ENCODE results near the gene EDEM2. TPM values are rescaled to one million over a fixed set of nuclear protein-coding genes. Genes with fewer than 3 reads are reported as not detected.

EDEM2 gene
- total and polyA plus RNA-seq, 2 of the 4 experiments (the other 2 are of a cell fraction): 19.0 to 27.4 TPM

DNA sequence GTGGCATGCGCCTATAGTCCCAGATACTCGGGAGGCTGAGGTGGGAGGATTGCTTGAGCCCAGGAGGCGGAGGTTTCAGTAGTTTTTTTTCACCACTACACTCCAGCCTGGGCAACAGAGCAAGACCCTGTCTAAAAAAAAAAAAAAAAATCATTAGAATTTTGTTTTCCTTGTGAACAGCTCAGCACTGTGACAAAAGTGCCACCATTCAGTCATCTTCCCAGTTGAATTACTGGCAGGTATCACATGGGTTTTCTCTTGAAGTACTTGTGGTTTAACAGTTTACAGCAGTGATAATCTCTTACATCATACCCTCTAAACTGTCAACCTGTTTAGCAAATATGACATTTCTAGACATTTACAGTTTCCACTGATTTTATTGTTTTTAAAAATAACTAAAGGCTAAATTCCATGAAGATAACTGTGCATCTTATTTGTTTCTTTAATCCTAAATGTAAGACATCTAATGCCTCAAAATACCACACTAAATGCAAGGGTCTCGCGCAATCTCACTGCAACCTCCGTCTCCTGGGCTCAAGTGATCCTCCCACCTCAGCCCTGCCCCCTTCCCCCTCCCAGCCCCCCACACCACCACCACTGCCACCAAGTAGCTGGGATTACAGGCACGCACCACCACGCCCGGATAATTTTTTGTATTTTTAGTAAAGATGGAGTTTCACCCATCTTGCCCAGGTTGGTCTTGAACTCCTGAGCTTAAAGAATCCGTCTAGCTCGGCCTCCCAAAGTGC, 61.5 kb downstream of the EDEM2 start:
- Histone ChIP-seq H3K9me1 (ENCODE audit: insufficient read depth, low read length) (peaks cover 7% of the 10 kb centered on the region), H2AFZ (replicated peaks; ENCODE audit: low read length, poor library complexity) (no peak overlapping the region), H3K4ac (ENCODE audit: low read depth, low read length) (no peak overlapping the region), H3K27me3 (ENCODE audit: control insufficient read depth, insufficient read depth, low read length) (no peaks in the 10 kb centered on the region), H4K5ac (ENCODE audit: low read depth, low read length) (no peak overlapping the region), H3K18ac (ENCODE audit: low read depth, low read length) (no peak overlapping the region), H2BK15ac (ENCODE audit: low read depth, low read length) (no peak overlapping the region), H3K14ac (replicated peaks; ENCODE audit: low read depth, low read length) (no peak overlapping the region), H3K23ac (ENCODE audit: low read depth, low read length) (no peak overlapping the region), H3K4me1 (ENCODE audit: control insufficient read depth, insufficient read depth, low read length) (peaks cover 5% of the 10 kb centered on the region; the same call in 1 of the 2 replicates), H3K4me2 (ENCODE audit: low read depth, low read length) (no peak overlapping the region), H3K56ac (ENCODE audit: extremely low read depth, insufficient read depth, low read length) (no peak overlapping the region), H4K8ac (ENCODE audit: low read depth in 2 of 2, low read length in 2 of 2) (no peak overlapping the region), H2BK20ac (ENCODE audit: low read depth, low read length) (no peak overlapping the region), H3K4me3 (ENCODE audit: insufficient read depth, low read depth, low read length) (no peak overlapping the region), H4K20me1 (ENCODE audit: insufficient read depth, low read length) (peaks cover 90% of the 10 kb centered on the region), H2BK5ac (ENCODE audit: low read depth, low read length, poor library complexity, severe bottlenecking) (no peak overlapping the region), H4K91ac (ENCODE audit: insufficient read depth, low read depth, low read length) (no peak overlapping the region), H3K27ac (ENCODE audit: insufficient read depth, low read length) (no peak overlapping the region), H3K9me3 (ENCODE audit: control insufficient read depth, insufficient read depth, low read length) (no peaks in the 10 kb centered on the region), H3K79me1 (ENCODE audit: low read depth in 1 of 2, low read length in 2 of 2) (peaks cover 0 to 69% of the 10 kb centered on the region in 2 experiments; a peak in 3 of 4 replicates), H3K36me3 (ENCODE audit: control insufficient read depth, insufficient read depth, low read length) (peaks cover 8% of the 10 kb centered on the region), H2AK5ac (ENCODE audit: low read depth, low read length) (no peak overlapping the region), H2BK120ac (ENCODE audit: low read depth, low read length) (no peak overlapping the region), H2AK9ac (replicated peaks; ENCODE audit: low read depth, low read length, poor library complexity) (no peak overlapping the region), H3K9ac (ENCODE audit: low read depth, low read length) (no peak overlapping the region)
- TF ChIP-seq CHD1 (IDR thresholded peaks at IDR 0.05; ENCODE audit: low read depth, low read length): no peak
- dilution Hi-C loops (cut with HindIII; ENCODE audit: low sequenced_read_pairs, unreplicated experiment): no loop called here
- ChIA-PET CTCF (no interaction called here), POLR2A (ENCODE audit: unreplicated experiment) (no interaction called here)
- in situ Hi-C loops (cut with MboI; ENCODE audit: low sequenced_read_pairs): no loop called here
- DNase-seq (no peak), ATAC-seq (ENCODE audit: low read depth) (no peak)
- no TSS peak for BruUV-seq (replicated peaks)
- intact Hi-C loops (cut with micrococcal nuclease): no loop called here
- 100% methylated on average over 2 of the region's 11 CpGs; no CpG with 5 or more reads in 1 of the 2 experiments for WGBS, 2 experiments (ENCODE audit: extremely low coverage in 2 of 2, insufficient read length in 1 of 2)

Measured in IMR-90 (cell line).